AG04450 (cell line): ENCODE data around the gene PPP1R13L. TPM values are rescaled to one million over a fixed set of nuclear protein-coding genes. Genes with fewer than 3 reads are reported as not detected.

Source experiments
- CTCF ChIA-PET: fragments of 300-600, 350-600 bp; formaldehyde crosslinking; extraction: SDS; loops from one replicate; lab custom pipeline; 2022; ENCODE audit warnings: antibody characterized with exemption, inconsistent platforms; lab: Charles Lee
- POLR2A ChIA-PET: fragments of 350-600 bp; formaldehyde crosslinking; extraction: SDS; loops from one replicate; lab custom pipeline; 2021; ENCODE audit warnings: antibody characterized with exemption, inconsistent platforms; lab: Yijun Ruan, JAX
- DNase-seq: peaks from one replicate; pipeline ENCODE4 v3.0.0-alpha.2; 2011; ENCODE audit warnings: low read depth, low spot score
- H3K27ac ChIP-seq: one replicate; pipeline ENCODE4 v1.5.1; 2012; ENCODE audit warnings: low read depth, low read length, control low read depth
- H3K27me3 ChIP-seq: one replicate; pipeline ENCODE4 v1.6.0; 2012; ENCODE audit warnings: low read length; ENCODE audit not compliant: control insufficient read depth, insufficient read depth
- H3K4me3 ChIP-seq: 2 replicates; pipeline ENCODE4 v1.5.1; 2011; ENCODE audit warnings: mild to moderate bottlenecking, low read depth, low read length, control low read depth
- H3K9me3 ChIP-seq: 2 replicates; pipeline ENCODE4 v1.5.1; 2012; ENCODE audit warnings: low read length; ENCODE audit not compliant: control insufficient read depth, insufficient read depth
- CTCF ChIP-seq: IDR thresholded peaks from 2 replicates; pipeline ENCODE4 v1.5.1; 2011; ENCODE audit warnings: low read depth, low read length, control low read depth, inconsistent platforms
- polyA plus RNA-seq: library from polyadenylated mRNA; depleted of rRNA; stranded (reverse); fragments of >200 nt; gene quantifications from 2 replicates; pipeline ENCODE4 v1.2.3, GENCODE V29; 2011

PPP1R13L gene
- polyA plus RNA-seq, 1 experiment = 2.4 TPM

GRCh38 chr19:45395821-45396617 is 8.8 kb downstream of the PPP1R13L start:
- H3K9me3 ChIP-seq = no peaks in the 10 kb centered on the region; the same call in 1 of the 2 replicates
- H3K27ac ChIP-seq = no peak overlapping the region
- DNase-seq = no peak
- POLR2A ChIA-PET = no interaction called here
- no peak for TF ChIP-seq CTCF
- H3K4me3 ChIP-seq = no peak overlapping the region
- H3K27me3 ChIP-seq = no peaks in the 10 kb centered on the region
- CTCF ChIA-PET = no interaction called here

DNA sequence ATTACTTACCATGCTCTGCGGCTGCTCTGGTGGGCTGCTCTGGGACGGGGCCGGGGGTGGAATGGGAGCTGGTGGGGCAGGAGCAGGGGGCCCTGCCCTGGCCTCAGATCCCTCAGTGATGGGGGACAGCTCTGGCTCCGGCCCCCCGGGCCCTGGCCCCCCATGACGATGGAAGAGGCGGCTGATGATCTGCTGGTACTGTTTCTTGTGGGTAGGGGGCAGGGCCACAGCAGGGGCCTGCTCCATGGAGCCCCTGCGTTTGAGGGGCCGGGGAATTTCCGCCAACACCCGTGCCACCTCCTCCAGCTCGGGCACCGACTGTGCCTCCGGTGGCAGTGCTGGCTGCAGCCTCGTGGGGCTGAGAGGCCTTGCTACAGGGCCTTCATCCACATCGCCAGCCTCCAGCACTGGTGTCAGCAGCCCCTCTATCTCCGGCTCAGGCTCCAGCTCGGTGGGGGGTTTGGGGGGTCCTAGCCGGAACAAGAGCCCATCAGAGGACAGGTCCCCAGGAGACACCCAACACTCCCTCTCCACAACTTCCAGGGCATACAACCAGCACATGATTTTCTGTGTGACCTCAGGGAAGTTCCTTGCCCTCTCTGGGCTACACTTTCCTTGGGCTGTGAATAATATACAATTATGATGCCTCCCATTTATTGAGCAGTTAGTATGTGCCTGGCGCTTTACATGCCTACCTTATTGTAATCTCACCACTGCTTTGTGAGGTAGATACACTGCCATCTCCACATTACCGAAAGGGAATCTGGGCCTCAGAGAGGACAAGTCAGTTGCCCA is 12.8 kb downstream of the PPP1R13L start:
- Histone ChIP-seq H3K27me3 (no peaks in the 10 kb centered on the region), H3K27ac (peak overlapping the region; percentile 11), H3K4me3 (no peak overlapping the region), H3K9me3 (no peaks in the 10 kb centered on the region; the same call in 1 of the 2 replicates)
- DNase-seq = no peak
- TF ChIP-seq CTCF = no peak
- ChIA-PET POLR2A (no interaction called here), CTCF (no interaction called here)

- CTCF ChIA-PET = no interaction called here
- H3K9me3 ChIP-seq = no peaks in the 10 kb centered on the region; the same call in 1 of the 2 replicates
- H3K27ac ChIP-seq = no peak overlapping the region
- no peaks in the 10 kb centered on the region for H3K27me3 ChIP-seq
- no peak for DNase-seq
- TF ChIP-seq CTCF = no peak
- POLR2A ChIA-PET = no interaction called here
- no peak overlapping the region for H3K4me3 ChIP-seq
These were observed 13.5 kb downstream of the PPP1R13L start for GRCh38 chr19:45391346-45391745.

- ChIA-PET CTCF (no interaction called here), POLR2A (interaction anchor here (0.6 kb wide), 1 partner anchor 293 kb away, joined by 3 read pairs; no protein-coding TSS in a partner anchor)
- peak overlapping the region; percentile 20 for H3K4me3 ChIP-seq
- H3K9me3 ChIP-seq = no peaks in the 10 kb centered on the region; the same call in 1 of the 2 replicates
- H3K27ac ChIP-seq = no peak overlapping the region
- no peaks in the 10 kb centered on the region for H3K27me3 ChIP-seq
- DNase-seq = no peak
- no peak for TF ChIP-seq CTCF
These were observed 19.3 kb downstream of the PPP1R13L start for GRCh38 chr19:45385392-45386221.
